ENCODE results near the gene EHD4.
A peak's percentile ranks its signal among the peaks of the same experiment; 100 is the strongest.

Gene EHD4

GRCh38 chr15:41860049-41860828 lies 112.1 kb downstream of the EHD4 start:
- H2BK15ac ChIP-seq (ENCODE audit: low read length) = no peak overlapping the region
- peaks cover under 1% of the 10 kb centered on the region for H3K79me1 ChIP-seq (ENCODE audit: low read depth, low read length)

GRCh38 chr15:41858756-41859155 lies 113.6 kb downstream of the EHD4 start:
- H3K18ac ChIP-seq (ENCODE audit: low read length) = peak overlapping the region; percentile 90
- DNase-seq (ENCODE audit: low spot score) = no peak
- H4K91ac ChIP-seq (ENCODE audit: low read depth, low read length, poor library complexity) = no peak overlapping the region
- no peak overlapping the region for H3K27ac ChIP-seq (replicated peaks; ENCODE audit: low read length)
- no peak overlapping the region for H4K8ac ChIP-seq (ENCODE audit: low read depth, low read length)
- H3K4me1 ChIP-seq (ENCODE audit: control insufficient read depth in 2 of 2, insufficient read depth in 1 of 2, low read depth in 1 of 2, low read length in 2 of 2) = peaks cover 12 to 20% of the 10 kb centered on the region in 2 donors
- H3K4me3 ChIP-seq (ENCODE audit: low read length in 2 of 2) = no peak overlapping the region
- peaks cover 0 to 3% of the 10 kb centered on the region in 2 donors for H3K9me3 ChIP-seq (replicated peaks in 1 of 2; ENCODE audit: control insufficient read depth in 2 of 2, insufficient read depth in 1 of 2, low read depth in 1 of 2, low read length in 2 of 2)
- no peak overlapping the region for H2BK15ac ChIP-seq (ENCODE audit: low read length)
- peak overlapping the region; percentile 67 for H2BK5ac ChIP-seq (ENCODE audit: low read length)
- no peak overlapping the region for H2BK120ac ChIP-seq (ENCODE audit: low read depth, low read length)
- H3K36me3 ChIP-seq (replicated peaks in 1 of 2; ENCODE audit: control insufficient read depth in 2 of 2, insufficient read depth in 2 of 2, low read length in 2 of 2) = no peaks in the 10 kb centered on the region
- H2AFZ ChIP-seq (ENCODE audit: low read length) = no peak overlapping the region
- H3K23ac ChIP-seq (ENCODE audit: low read depth, low read length, poor library complexity) = peak overlapping the region; percentile 83
- no peak overlapping the region for H3K9ac ChIP-seq (ENCODE audit: low read depth, low read length, poor library complexity)
- H3K27me3 ChIP-seq (ENCODE audit: control insufficient read depth in 3 of 3, insufficient read depth in 3 of 3, low read depth in 1 of 3, low read length in 3 of 3) = no peaks in the 10 kb centered on the region
- peak overlapping the region; percentile 91 for H2BK12ac ChIP-seq (ENCODE audit: low read length)
- no peak overlapping the region for H3K4ac ChIP-seq (ENCODE audit: low read length)
- peaks cover 2% of the 10 kb centered on the region for H3K79me1 ChIP-seq (ENCODE audit: low read depth, low read length)
- H3K4me2 ChIP-seq (ENCODE audit: insufficient read depth, low read length, poor library complexity, severe bottlenecking) = no peak overlapping the region
- WGBS, 2 donors (ENCODE audit: extremely low coverage in 2 of 2, insufficient read length in 2 of 2, insufficient replicate concordance in 1 of 2) = no CpG with 5 or more reads among the region's 15 CpGs
- H2AK5ac ChIP-seq (ENCODE audit: low read depth, low read length) = peak overlapping the region; percentile 25
- no peak overlapping the region for H3K14ac ChIP-seq (ENCODE audit: low read length)

More at GRCh38 chr15:41860049-41860828, 112.1 kb downstream of the EHD4 start:
- no peak overlapping the region for H4K8ac ChIP-seq (ENCODE audit: low read depth, low read length)
- H3K9ac ChIP-seq (ENCODE audit: low read depth, low read length, poor library complexity) = no peak overlapping the region
- H2AFZ ChIP-seq (ENCODE audit: low read length) = peak overlapping the region; percentile 78
- no peak overlapping the region for H4K91ac ChIP-seq (ENCODE audit: low read depth, low read length, poor library complexity)
- no peak overlapping the region for H2BK5ac ChIP-seq (ENCODE audit: low read length)
- no peak overlapping the region for H3K14ac ChIP-seq (ENCODE audit: low read length)
- no peak overlapping the region for H3K4me3 ChIP-seq (ENCODE audit: low read length in 2 of 2)
- no peak overlapping the region for H3K27ac ChIP-seq (replicated peaks; ENCODE audit: low read length)
- H3K9me3 ChIP-seq (replicated peaks in 1 of 2; ENCODE audit: control insufficient read depth in 2 of 2, insufficient read depth in 1 of 2, low read depth in 1 of 2, low read length in 2 of 2) = peaks cover 0 to 3% of the 10 kb centered on the region in 2 donors
- no CpG with 5 or more reads among the region's 15 CpGs for WGBS, 2 donors (ENCODE audit: extremely low coverage in 2 of 2, insufficient read length in 2 of 2, insufficient replicate concordance in 1 of 2)
- H2BK12ac ChIP-seq (ENCODE audit: low read length) = peak overlapping the region; percentile 23
- H2BK120ac ChIP-seq (ENCODE audit: low read depth, low read length) = no peak overlapping the region
- H3K27me3 ChIP-seq (ENCODE audit: control insufficient read depth in 3 of 3, insufficient read depth in 3 of 3, low read depth in 1 of 3, low read length in 3 of 3) = no peaks in the 10 kb centered on the region
- no peak for DNase-seq (ENCODE audit: low spot score)
- peaks cover 8 to 16% of the 10 kb centered on the region in 2 donors for H3K4me1 ChIP-seq (ENCODE audit: control insufficient read depth in 2 of 2, insufficient read depth in 1 of 2, low read depth in 1 of 2, low read length in 2 of 2)
- peak overlapping the region; percentile 53 for H3K18ac ChIP-seq (ENCODE audit: low read length)
- no peaks in the 10 kb centered on the region for H3K36me3 ChIP-seq (replicated peaks in 1 of 2; ENCODE audit: control insufficient read depth in 2 of 2, insufficient read depth in 2 of 2, low read length in 2 of 2)
- H3K4ac ChIP-seq (ENCODE audit: low read length) = peak overlapping the region; percentile 70
- H3K23ac ChIP-seq (ENCODE audit: low read depth, low read length, poor library complexity) = peak overlapping the region; percentile 31
- H2AK5ac ChIP-seq (ENCODE audit: low read depth, low read length) = peak overlapping the region; percentile 85
- no peak overlapping the region for H3K4me2 ChIP-seq (ENCODE audit: insufficient read depth, low read length, poor library complexity, severe bottlenecking)

DNA sequence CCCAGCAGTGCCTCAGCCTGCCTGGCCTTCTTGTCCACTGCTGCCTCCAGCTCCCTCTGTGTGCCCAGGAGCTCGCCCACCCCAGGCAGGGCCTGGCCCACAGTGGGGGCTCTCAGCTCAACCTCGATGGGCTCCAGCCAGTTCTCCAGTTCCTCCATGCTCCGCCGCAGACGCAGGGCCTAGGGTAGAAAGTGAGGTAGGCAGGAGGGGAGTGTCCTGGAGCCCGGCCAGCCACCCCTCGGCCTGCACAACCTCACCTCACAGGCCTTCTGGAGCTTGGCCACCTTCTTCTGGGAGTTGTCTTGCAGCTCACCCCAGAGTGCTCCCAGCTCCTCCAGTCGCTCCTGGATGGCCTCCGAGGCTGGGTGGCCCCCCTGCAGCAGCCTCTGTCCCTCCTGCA lies 115.0 kb downstream of the EHD4 start:
- WGBS, 2 donors (ENCODE audit: extremely low coverage in 2 of 2, insufficient read length in 2 of 2, insufficient replicate concordance in 1 of 2) = no CpG with 5 or more reads among the region's 9 CpGs
- H2AK5ac ChIP-seq (ENCODE audit: low read depth, low read length) = peak overlapping the region; percentile 78
- H3K23ac ChIP-seq (ENCODE audit: low read depth, low read length, poor library complexity) = no peak overlapping the region
- no peaks in the 10 kb centered on the region for H3K27me3 ChIP-seq (ENCODE audit: control insufficient read depth in 3 of 3, insufficient read depth in 3 of 3, low read depth in 1 of 3, low read length in 3 of 3)
- no peak overlapping the region for H3K4ac ChIP-seq (ENCODE audit: low read length)
- H3K36me3 ChIP-seq (replicated peaks in 1 of 2; ENCODE audit: control insufficient read depth in 2 of 2, insufficient read depth in 2 of 2, low read length in 2 of 2) = no peaks in the 10 kb centered on the region
- H4K91ac ChIP-seq (ENCODE audit: low read depth, low read length, poor library complexity) = no peak overlapping the region
- H3K79me1 ChIP-seq (ENCODE audit: low read depth, low read length) = peaks cover 2% of the 10 kb centered on the region
- H3K4me1 ChIP-seq (ENCODE audit: control insufficient read depth in 2 of 2, insufficient read depth in 1 of 2, low read depth in 1 of 2, low read length in 2 of 2) = peaks cover 12 to 18% of the 10 kb centered on the region in 2 donors
- no peak overlapping the region for H2BK15ac ChIP-seq (ENCODE audit: low read length)
- peaks cover 0 to 3% of the 10 kb centered on the region in 2 donors for H3K9me3 ChIP-seq (replicated peaks in 1 of 2; ENCODE audit: control insufficient read depth in 2 of 2, insufficient read depth in 1 of 2, low read depth in 1 of 2, low read length in 2 of 2)
- H3K9ac ChIP-seq (ENCODE audit: low read depth, low read length, poor library complexity) = peak overlapping the region; percentile 30
- no peak overlapping the region for H3K27ac ChIP-seq (replicated peaks; ENCODE audit: low read length)
- no peak overlapping the region for H3K4me3 ChIP-seq (ENCODE audit: low read length in 2 of 2)
- H3K18ac ChIP-seq (ENCODE audit: low read length) = peak overlapping the region; percentile 31
- H2AFZ ChIP-seq (ENCODE audit: low read length) = no peak overlapping the region
- no peak overlapping the region for H2BK120ac ChIP-seq (ENCODE audit: low read depth, low read length)
- peak overlapping the region; percentile 81 for H2BK12ac ChIP-seq (ENCODE audit: low read length)
- H2BK5ac ChIP-seq (ENCODE audit: low read length) = no peak overlapping the region
- H4K8ac ChIP-seq (ENCODE audit: low read depth, low read length) = no peak overlapping the region
- DNase-seq (ENCODE audit: low spot score) = no peak
- no peak overlapping the region for H3K4me2 ChIP-seq (ENCODE audit: insufficient read depth, low read length, poor library complexity, severe bottlenecking)
- H3K14ac ChIP-seq (ENCODE audit: low read length) = no peak overlapping the region

GRCh38 chr15:41856716-41857115 lies 115.6 kb downstream of the EHD4 start:
- Histone ChIP-seq H3K4me2 (ENCODE audit: insufficient read depth, low read length, poor library complexity, severe bottlenecking) (no peak overlapping the region), H2BK15ac (ENCODE audit: low read length) (peak overlapping the region; percentile 67), H3K23ac (ENCODE audit: low read depth, low read length, poor library complexity) (no peak overlapping the region), H3K4me3 (ENCODE audit: low read length in 2 of 2) (no peak overlapping the region), H3K27ac (replicated peaks; ENCODE audit: low read length) (no peak overlapping the region), H3K4me1 (ENCODE audit: control insufficient read depth in 2 of 2, insufficient read depth in 1 of 2, low read depth in 1 of 2, low read length in 2 of 2) (peaks cover 10 to 13% of the 10 kb centered on the region in 2 donors), H4K91ac (ENCODE audit: low read depth, low read length, poor library complexity) (no peak overlapping the region), H2AFZ (ENCODE audit: low read length) (no peak overlapping the region), H2AK5ac (ENCODE audit: low read depth, low read length) (peak overlapping the region; percentile 78), H3K9me3 (replicated peaks in 1 of 2; ENCODE audit: control insufficient read depth in 2 of 2, insufficient read depth in 1 of 2, low read depth in 1 of 2, low read length in 2 of 2) (peaks cover 0 to 3% of the 10 kb centered on the region in 2 donors), H3K4ac (ENCODE audit: low read length) (no peak overlapping the region), H2BK5ac (ENCODE audit: low read length) (no peak overlapping the region), H4K8ac (ENCODE audit: low read depth, low read length) (no peak overlapping the region), H3K27me3 (ENCODE audit: control insufficient read depth in 3 of 3, insufficient read depth in 3 of 3, low read depth in 1 of 3, low read length in 3 of 3) (no peaks in the 10 kb centered on the region), H2BK12ac (ENCODE audit: low read length) (no peak overlapping the region), H3K14ac (ENCODE audit: low read length) (no peak overlapping the region), H3K18ac (ENCODE audit: low read length) (peak overlapping the region; percentile 90), H3K9ac (ENCODE audit: low read depth, low read length, poor library complexity) (peak overlapping the region; percentile 30), H3K79me1 (ENCODE audit: low read depth, low read length) (peaks cover 2% of the 10 kb centered on the region), H2BK120ac (ENCODE audit: low read depth, low read length) (no peak overlapping the region), H3K36me3 (replicated peaks in 1 of 2; ENCODE audit: control insufficient read depth in 2 of 2, insufficient read depth in 2 of 2, low read length in 2 of 2) (no peaks in the 10 kb centered on the region)
- DNase-seq (ENCODE audit: low spot score) = no peak
- no CpG with 5 or more reads among the region's 12 CpGs for WGBS, 2 donors (ENCODE audit: extremely low coverage in 2 of 2, insufficient read length in 2 of 2, insufficient replicate concordance in 1 of 2)

All from neuronal stem cell (in vitro differentiated cells).